GM12878 (cell line): ENCODE measurements around the gene NFATC1. TPM values are rescaled to one million over a fixed set of nuclear protein-coding genes. Genes with fewer than 3 reads are reported as not detected.

Source experiments
- ATAC-seq: fragments of 200-7000 bp; cut with Tn5 transposase; 3 replicates; pipeline ENCODE4 v1.9.1; 2020; ENCODE audit warnings: mild to moderate bottlenecking, moderate library complexity
- BruUV-seq: library from RNA; stranded (reverse); fragments of 400-500 nt; replicated peaks from 2 replicates; lab custom pipeline; 2021; lab: Mats Ljungman, UMichigan
- CTCF ChIA-PET: fragments of 300-600 bp; sonication (Branson Sonifier 250); formaldehyde crosslinking; extraction: SDS; loops from one replicate; lab custom pipeline; 2021; ENCODE audit warnings: inconsistent platforms; lab: Yijun Ruan, JAX
- POLR2A ChIA-PET: fragments of 350-600 bp; formaldehyde crosslinking; extraction: SDS; loops from one replicate; lab custom pipeline; 2021; ENCODE audit warnings: inconsistent platforms; lab: Charles Lee
- RAD21 ChIA-PET: fragments of 300-600 bp; sonication (Branson Sonifier 250); formaldehyde crosslinking; loops from one replicate; lab custom pipeline; 2023; ENCODE audit warnings: antibody characterized with exemption; ENCODE audit not compliant: unreplicated experiment; lab: Charles Lee
- SMC1A ChIA-PET: fragments of 300-600 bp; sonication (Branson Sonifier 250); formaldehyde crosslinking; loops from one replicate; lab custom pipeline; 2023; ENCODE audit not compliant: unreplicated experiment, uncharacterized antibody; lab: Charles Lee
- DNase-seq: peaks from one replicate; pipeline ENCODE4 v3.0.0-alpha.2; 2011; ENCODE audit warnings: low read depth, low spot score
- FAIRE-seq: peaks from 3 replicates; lab custom pipeline; 2011; peaks lifted over from hg19 to GRCh38; lab: Jason Lieb, UNC
- H2AFZ ChIP-seq: 2 replicates; pipeline ENCODE4 v1.6.0; 2011; ENCODE audit warnings: low read depth, low read length, control low read depth; ENCODE audit not compliant: control insufficient read depth
- H3K27ac ChIP-seq: 2 replicates; pipeline ENCODE4 v1.5.1; 2011; ENCODE audit warnings: control low read depth; ENCODE audit not compliant: control insufficient read depth, insufficient read depth
- H3K27me3 ChIP-seq, 2 experiments: replicated peaks in 1 of 2; 2 replicates each; pipeline versions ENCODE4 v1.6.0 to v1.6.1; 2011; ENCODE audit warnings: low read length in 1 of 2; ENCODE audit not compliant: control insufficient read depth in 2 of 2, insufficient read depth in 2 of 2
- H3K36me3 ChIP-seq, 2 experiments: 2 replicates each; pipeline ENCODE4 v1.5.1; 2011; ENCODE audit warnings: low read length in 1 of 2; ENCODE audit not compliant: control insufficient read depth in 2 of 2, insufficient read depth in 2 of 2
- H3K4me1 ChIP-seq: 2 replicates; pipeline ENCODE4 v1.6.1; 2011; ENCODE audit warnings: mild to moderate bottlenecking, low read length, moderate library complexity, mixed read lengths; ENCODE audit not compliant: control insufficient read depth, insufficient read depth
- H3K4me2 ChIP-seq: 2 replicates; pipeline ENCODE4 v1.6.0; 2011; ENCODE audit warnings: control low read depth; ENCODE audit not compliant: control insufficient read depth, insufficient read depth
- H3K4me3 ChIP-seq: fragments of 200-600 bp; sonication (generic); 2 replicates; pipeline ENCODE4 v1.5.1; 2016
- H3K79me2 ChIP-seq: 2 replicates; pipeline ENCODE4 v1.6.0; 2011; ENCODE audit warnings: low read length; ENCODE audit not compliant: control insufficient read depth, insufficient read depth
- H3K9ac ChIP-seq: 2 replicates; pipeline ENCODE4 v1.8.0; 2011; ENCODE audit warnings: low read length, control low read depth, mixed read lengths; ENCODE audit not compliant: control insufficient read depth, insufficient read depth
- H3K9me3 ChIP-seq: replicated peaks from 3 replicates; pipeline ENCODE4 v1.5.1; 2011; ENCODE audit warnings: mild to moderate bottlenecking, low read length; ENCODE audit not compliant: control insufficient read depth, insufficient read depth
- H4K20me1 ChIP-seq: 2 replicates; pipeline ENCODE4 v1.6.0; 2011; ENCODE audit not compliant: control insufficient read depth, insufficient read depth
- CBX3 ChIP-seq: fragments of 200-600 bp; sonication (generic); IDR thresholded peaks from 2 replicates; pipeline ENCODE4 v1.6.1; 2016; ENCODE audit warnings: low read depth, borderline replicate concordance
- EZH2 ChIP-seq: IDR thresholded peaks from 2 replicates; pipeline ENCODE4 v1.6.1; 2012; ENCODE audit warnings: low read depth, mild to moderate bottlenecking, control low read depth, inconsistent platforms, low read length, borderline replicate concordance; ENCODE audit not compliant: control insufficient read depth
- HDAC6 ChIP-seq: fragments of 200-600 bp; sonication (generic); IDR thresholded peaks from one replicate; pipeline ENCODE4 v1.8.0; 2017; ENCODE audit warnings: antibody characterized with exemption; ENCODE audit not compliant: unreplicated experiment
- HSF1 ChIP-seq: fragments of 150-350 bp; IDR thresholded peaks from 2 replicates; pipeline ENCODE4 v1.6.1; 2014; ENCODE audit warnings: mild to moderate bottlenecking, low read depth, low read length
- POLR2AphosphoS2 ChIP-seq: IDR thresholded peaks from 2 replicates; pipeline ENCODE4 v1.6.1; 2011; ENCODE audit warnings: low read depth, mild to moderate bottlenecking, low read length, improper control_type of control experiment, moderate library complexity
- RCOR1 ChIP-seq: conservative IDR thresholded peaks from 2 replicates; pipeline ENCODE4 v1.6.1; 2012; ENCODE audit warnings: low read depth, low read length, improper control_type of control experiment
- RELB ChIP-seq: fragments of 450-650 bp; IDR thresholded peaks from 2 replicates; pipeline ENCODE4 v1.6.1; 2017; ENCODE audit warnings: low read depth, mild to moderate bottlenecking, moderate library complexity
- RFX5 ChIP-seq: IDR thresholded peaks from 2 replicates; pipeline ENCODE4 v1.6.1; 2011; ENCODE audit warnings: low read depth, low read length, improper control_type of control experiment
- SMC3 ChIP-seq: IDR thresholded peaks from 2 replicates; pipeline ENCODE4 v1.6.1; 2011; ENCODE audit warnings: low read length, improper control_type of control experiment, borderline replicate concordance
- TCF7 ChIP-seq: IDR thresholded peaks from 2 replicates; pipeline ENCODE4 v1.6.1; 2014; ENCODE audit warnings: antibody characterized with exemption, borderline replicate concordance
- WGBS: methylation state at CpG from one replicate; pipeline ENCODE4 v1.1.6; 2016; ENCODE audit warnings: low lambda C conversion rate; ENCODE audit not compliant: insufficient replicate concordance, insufficient coverage; ENCODE audit errors: missing lambda C conversion rate; 5-methylcytosine and 5-hydroxymethylcytosine counted together
- in situ Hi-C: fragments of 300-500 bp; cut with MboI; formaldehyde crosslinking; loops from 9 replicates; pipeline ENCODE4 v1.14.3; 2018; ENCODE audit warnings: mixed read lengths
- intact Hi-C: fragments of 100-400 bp; cut with micrococcal nuclease; formaldehyde crosslinking; loops from one replicate; pipeline ENCODE4 v1.14.2; 2022; ENCODE audit not compliant: unreplicated experiment
- polyA plus RNA-seq, 11 experiments: library from polyadenylated mRNA; depleted of rRNA in 4 of 11; unstranded in 6 of 11; stranded (reverse) in 5 of 11; fragments of >200 nt; fragmentation: Nextera tagmentation in 4 of 11; fragmentation: Illumina TruSeq in 1 of 11; extraction: Ambion mirVana in 4 of 11; extraction: Trizol in 1 of 11; gene quantifications; 1 replicate in 1 of 11; 2 replicates in 10 of 11; pipeline versions ENCODE4 v1.2.1 to v1.2.3, GENCODE V29; 2011 to 2016; ENCODE audit warnings: inconsistent platforms in 2 of 11, missing spikeins in 2 of 11, low read depth in 1 of 11
- total RNA-seq, 4 experiments: library from RNA; depleted of rRNA in 3 of 4; stranded (reverse); fragments of >200 nt in 3 of 4; fragmentation: Illumina TruSeq in 1 of 4; extraction: Trizol in 1 of 4; gene quantifications; 2 replicates each; pipeline versions ENCODE4 v1.2.1 to v1.2.3, GENCODE V29; 2013 to 2021

Gene NFATC1
- total and polyA plus RNA-seq, 10 of the 15 experiments (the other 5 are each of a cell fraction or from before 2014, with no cell fraction given), result 0.84 to 20.8 (median 5.1) TPM

- Histone ChIP-seq H2AFZ (no peak overlapping the region), H3K27ac (no peak overlapping the region), H3K27me3 (no peaks in the 10 kb centered on the region), H3K4me1 (no peaks in the 10 kb centered on the region), H3K36me3 (no peaks in the 10 kb centered on the region), H4K20me1 (no peaks in the 10 kb centered on the region), H3K4me2 (no peak overlapping the region), H3K4me3 (no peak overlapping the region), H3K9me3 (no peaks in the 10 kb centered on the region; the same call in 2 of the 3 replicates), H3K9ac (no peak overlapping the region)
- POLR2A ChIA-PET, result no interaction called here
- RAD21 ChIA-PET, result no interaction called here
- intact Hi-C loops (no loop called here), in situ Hi-C loops (no loop called here)
- WGBS, result 76% methylated on average over 18 of the region's 18 CpGs
- ATAC-seq, result no peak
- BruUV-seq, result no TSS peak
- DNase-seq, result no peak
- FAIRE-seq, result no peak
- SMC1A ChIA-PET, result no interaction called here
- CTCF ChIA-PET, result no interaction called here
- no peak for TF ChIP-seq RELB
- TF ChIP-seq HDAC6, result no peak
- no peak for TF ChIP-seq POLR2AphosphoS2
- TF ChIP-seq CBX3, result no peak
- TF ChIP-seq EZH2, result no peak
- no peak for TF ChIP-seq HSF1
- no peak for TF ChIP-seq SMC3
- TF ChIP-seq RFX5, result no peak
- TF ChIP-seq RCOR1, result no peak
- TF ChIP-seq TCF7, result no peak
- TF ChIP-seq, all 136 proteins: peak for 0
- H3K79me2 ChIP-seq, result no peaks in the 10 kb centered on the region
These were observed 163.2 kb downstream of the NFATC1 start for GRCh38 chr18:79558933-79559416.
